Nephron progenitor cell (in vitro differentiated cells): ENCODE data around the gene CPNE5.
A peak's percentile ranks its signal among the peaks of the same experiment; 100 is the strongest.

Source experiments
- DNase-seq: peaks from one replicate; pipeline ENCODE4 v3.0.0; 2021
- H3K27ac Mint-ChIP-seq: 2 replicates; pipeline ENCODE4 v1.8.0; 2021; ENCODE audit warnings: mild to moderate bottlenecking, moderate library complexity, mixed read lengths
- H3K27me3 Mint-ChIP-seq: 2 replicates; pipeline ENCODE4 v1.8.0; 2021; ENCODE audit warnings: mild to moderate bottlenecking, low read depth, mixed read lengths; ENCODE audit not compliant: poor library complexity
- H3K36me3 Mint-ChIP-seq: 2 replicates; pipeline ENCODE4 v1.8.0; 2021; ENCODE audit warnings: low read depth, mixed read lengths
- H3K4me1 Mint-ChIP-seq: 2 replicates; pipeline ENCODE4 v1.8.0; 2021; ENCODE audit warnings: mixed read lengths
- H3K4me3 Mint-ChIP-seq: 2 replicates; pipeline ENCODE4 v1.8.0; 2021; ENCODE audit warnings: mild to moderate bottlenecking, moderate library complexity, mixed read lengths
- H3K9me3 Mint-ChIP-seq: 2 replicates; pipeline ENCODE4 v1.8.0; 2021; ENCODE audit warnings: mild to moderate bottlenecking, moderate library complexity, mixed read lengths
- TF ChIP-seq, protein P1 (sequence below): fragments of 200-600 bp; sonication (generic); IDR thresholded peaks from 2 replicates; pipeline ENCODE4 v1.5.0; 2021; ENCODE audit warnings: antibody characterized with exemption

CPNE5 gene

GRCh38 chr6:36838896-36839748 is at the start of gene CPNE5:
CPNE5 (minus strand) TSS chr6:36839444; CDS start chr6:36839377, 67 bp downstream.
- peak; percentile 75 for DNase-seq
- peaks cover 84% of the 10 kb centered on the region for H3K27me3 Mint-ChIP-seq
- TF ChIP-seq, protein P1, sequence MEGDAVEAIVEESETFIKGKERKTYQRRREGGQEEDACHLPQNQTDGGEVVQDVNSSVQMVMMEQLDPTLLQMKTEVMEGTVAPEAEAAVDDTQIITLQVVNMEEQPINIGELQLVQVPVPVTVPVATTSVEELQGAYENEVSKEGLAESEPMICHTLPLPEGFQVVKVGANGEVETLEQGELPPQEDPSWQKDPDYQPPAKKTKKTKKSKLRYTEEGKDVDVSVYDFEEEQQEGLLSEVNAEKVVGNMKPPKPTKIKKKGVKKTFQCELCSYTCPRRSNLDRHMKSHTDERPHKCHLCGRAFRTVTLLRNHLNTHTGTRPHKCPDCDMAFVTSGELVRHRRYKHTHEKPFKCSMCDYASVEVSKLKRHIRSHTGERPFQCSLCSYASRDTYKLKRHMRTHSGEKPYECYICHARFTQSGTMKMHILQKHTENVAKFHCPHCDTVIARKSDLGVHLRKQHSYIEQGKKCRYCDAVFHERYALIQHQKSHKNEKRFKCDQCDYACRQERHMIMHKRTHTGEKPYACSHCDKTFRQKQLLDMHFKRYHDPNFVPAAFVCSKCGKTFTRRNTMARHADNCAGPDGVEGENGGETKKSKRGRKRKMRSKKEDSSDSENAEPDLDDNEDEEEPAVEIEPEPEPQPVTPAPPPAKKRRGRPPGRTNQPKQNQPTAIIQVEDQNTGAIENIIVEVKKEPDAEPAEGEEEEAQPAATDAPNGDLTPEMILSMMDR = no peak
- H3K9me3 Mint-ChIP-seq = no peaks in the 10 kb centered on the region
- peaks cover 48% of the 10 kb centered on the region for H3K4me1 Mint-ChIP-seq
- no peaks in the 10 kb centered on the region for H3K36me3 Mint-ChIP-seq
- no peak within 1 kb of the TSS for H3K27ac Mint-ChIP-seq
- peak within 1 kb of the TSS; percentile 79 for H3K4me3 Mint-ChIP-seq

- peaks cover 9% of the 10 kb centered on the region for H3K27me3 Mint-ChIP-seq
- no peak for DNase-seq
- H3K4me3 Mint-ChIP-seq = no peak overlapping the region
- H3K4me1 Mint-ChIP-seq = peaks cover 22% of the 10 kb centered on the region
- H3K36me3 Mint-ChIP-seq = no peaks in the 10 kb centered on the region
- no peaks in the 10 kb centered on the region for H3K9me3 Mint-ChIP-seq
- H3K27ac Mint-ChIP-seq = no peak overlapping the region
- TF ChIP-seq, protein P1 = no peak
Measured at GRCh38 chr6:36888115-36888643, 48.9 kb upstream of the CPNE5 start.

- no peaks in the 10 kb centered on the region for H3K36me3 Mint-ChIP-seq
- TF ChIP-seq, protein P1 = no peak
- H3K4me3 Mint-ChIP-seq = peak overlapping the region; percentile 95
- no peaks in the 10 kb centered on the region for H3K9me3 Mint-ChIP-seq
- no peak for DNase-seq
- H3K27me3 Mint-ChIP-seq = peaks cover 9% of the 10 kb centered on the region
- H3K27ac Mint-ChIP-seq = peak overlapping the region; percentile 73
- peaks cover 22% of the 10 kb centered on the region for H3K4me1 Mint-ChIP-seq
Measured at GRCh38 chr6:36886950-36887618, 47.8 kb upstream of the CPNE5 start.

GRCh38 chr6:36885461-36886401 is 46.5 kb upstream of the CPNE5 start, which contains the start of gene C6orf89:
C6orf89 (plus strand) TSS chr6:36885952; CDS start chr6:36899445, 13,493 bp downstream.
- Mint-ChIP-seq H3K9me3 (peaks cover 5% of the 10 kb centered on the region), H3K27ac (peak within 1 kb of the TSS; percentile 87), H3K27me3 (peaks cover 9% of the 10 kb centered on the region), H3K4me3 (peak within 1 kb of the TSS; percentile 95), H3K36me3 (no peaks in the 10 kb centered on the region), H3K4me1 (peaks cover 22% of the 10 kb centered on the region)
- TF ChIP-seq, protein P1 = peak; percentile 73
- DNase-seq = peak; percentile 93

DNA sequence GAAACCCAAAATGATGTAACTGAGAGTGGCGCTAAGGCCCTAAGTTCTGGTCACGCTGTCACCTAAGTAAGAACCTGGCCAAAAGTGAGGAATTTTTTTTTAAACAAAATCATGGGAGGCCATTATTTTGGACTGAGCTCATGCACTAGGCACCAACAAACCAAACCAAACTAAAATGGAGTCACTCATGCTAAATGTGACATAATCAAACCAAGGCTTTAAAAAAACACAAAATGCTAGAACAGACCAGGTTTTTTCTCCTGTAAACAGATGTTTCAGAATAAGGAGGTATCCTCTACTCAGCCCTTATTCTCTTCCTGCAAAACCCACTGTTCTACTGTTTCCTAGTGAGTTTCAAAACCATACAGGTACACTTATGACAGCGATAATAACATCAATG is 45.4 kb upstream of the CPNE5 start:
- Mint-ChIP-seq H3K27me3 (peaks cover 9% of the 10 kb centered on the region), H3K36me3 (no peaks in the 10 kb centered on the region), H3K27ac (no peak overlapping the region), H3K4me1 (peaks cover 22% of the 10 kb centered on the region), H3K9me3 (peaks cover 9% of the 10 kb centered on the region), H3K4me3 (no peak overlapping the region)
- TF ChIP-seq, protein P1 = no peak
- no peak for DNase-seq
